Right hindlimb (tissue), 1 donor: Measurements from ENCODE around the gene CREBBP.
"Not testable (repeated sequence)": the region's sequence is repeated elsewhere in the genome, so short reads cannot be mapped to it uniquely, and the experiment has no call there.

Experiments
- DNase-seq: peaks from one replicate; pipeline ENCODE4 v3.0.0-alpha.2; 2018

Gene CREBBP

DNA sequence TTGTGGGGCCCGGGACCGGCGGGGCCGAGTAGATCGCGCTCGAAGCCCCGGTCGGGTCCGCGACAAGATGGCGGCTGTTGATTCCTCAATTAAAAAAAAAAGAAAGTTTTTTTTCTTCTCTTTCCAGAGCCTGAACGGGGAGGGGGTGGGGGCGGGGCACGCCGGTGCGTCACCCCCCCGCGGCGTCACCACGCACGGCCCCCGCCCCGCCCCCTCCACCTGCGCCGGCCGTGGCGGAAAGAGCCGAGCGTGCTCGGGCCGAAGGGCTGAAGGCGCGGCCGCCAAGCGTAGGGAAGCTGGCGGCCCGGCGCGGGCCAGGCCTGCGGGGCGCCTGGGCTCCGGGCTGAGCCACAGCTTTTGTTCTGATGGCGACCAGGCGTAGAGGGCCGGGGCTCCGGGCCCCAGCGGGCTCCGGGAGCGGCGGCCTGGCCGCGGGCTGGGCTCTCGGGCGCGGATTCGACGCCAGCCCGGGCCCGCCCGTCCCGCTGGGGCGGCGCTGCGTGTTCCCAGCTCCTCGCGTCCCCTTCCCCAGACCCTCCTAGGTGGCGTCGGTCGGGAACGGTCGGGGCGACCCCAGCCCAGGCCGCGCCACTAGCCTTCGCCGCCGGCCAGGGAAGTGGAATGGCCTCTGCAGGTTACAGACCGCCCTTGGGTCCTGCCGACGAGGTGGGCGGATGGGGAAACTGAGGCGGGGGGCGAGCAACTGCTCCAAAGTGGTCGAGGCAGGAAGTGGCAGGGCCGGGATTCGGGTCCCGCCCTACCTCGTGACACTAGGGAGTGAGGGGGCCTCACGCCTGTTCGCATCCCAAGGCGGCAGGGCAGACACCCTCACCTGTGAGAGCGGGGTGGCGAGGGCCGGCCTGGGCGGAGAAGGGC lies at the start of gene CREBBP:
Gene CREBBP, minus strand, starts transcription at position 91 of the 876 bp plus-strand sequence. CDS start 797 bp downstream, outside the sequence.
- DNase-seq: peak; percentile 93

GRCh38 chr16:3927147-3927546 lies 46.6 kb upstream of the CREBBP start:
- DNase-seq: not testable (repeated sequence)

GRCh38 chr16:3924763-3925162 lies 44.2 kb upstream of the CREBBP start:
- DNase-seq: no peak

DNA sequence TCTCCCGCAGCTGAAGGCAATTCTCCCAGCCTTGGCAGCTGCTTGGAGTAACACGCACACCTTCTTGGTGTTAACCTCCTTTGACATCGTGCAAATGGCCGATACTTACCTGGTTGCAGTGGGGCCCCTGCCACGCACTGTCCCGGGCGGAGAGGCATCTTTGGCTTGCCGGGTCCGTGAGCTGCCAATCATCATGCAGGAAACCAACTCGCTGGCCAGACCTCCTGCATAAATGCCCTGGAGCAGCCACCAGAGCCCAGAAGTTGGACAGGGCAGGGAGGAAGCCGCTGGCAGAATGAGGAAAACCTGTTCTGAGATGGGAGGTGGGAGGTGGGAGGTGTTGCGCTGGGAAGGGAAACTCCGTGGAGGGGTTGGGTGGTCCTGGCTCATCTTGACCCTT lies 41.7 kb upstream of the CREBBP start:
- DNase-seq: no peak

- no peak for DNase-seq
Measured at GRCh38 chr16:3920206-3920605, 39.7 kb upstream of the CREBBP start.

- DNase-seq: no peak
Measured at GRCh38 chr16:3919413-3919812, 38.9 kb upstream of the CREBBP start.

GRCh38 chr16:3915426-3916260 lies 35.1 kb upstream of the CREBBP start:
- DNase-seq: no peak

- no peak for DNase-seq
Measured at GRCh38 chr16:3912897-3913296, 32.4 kb upstream of the CREBBP start.

DNA sequence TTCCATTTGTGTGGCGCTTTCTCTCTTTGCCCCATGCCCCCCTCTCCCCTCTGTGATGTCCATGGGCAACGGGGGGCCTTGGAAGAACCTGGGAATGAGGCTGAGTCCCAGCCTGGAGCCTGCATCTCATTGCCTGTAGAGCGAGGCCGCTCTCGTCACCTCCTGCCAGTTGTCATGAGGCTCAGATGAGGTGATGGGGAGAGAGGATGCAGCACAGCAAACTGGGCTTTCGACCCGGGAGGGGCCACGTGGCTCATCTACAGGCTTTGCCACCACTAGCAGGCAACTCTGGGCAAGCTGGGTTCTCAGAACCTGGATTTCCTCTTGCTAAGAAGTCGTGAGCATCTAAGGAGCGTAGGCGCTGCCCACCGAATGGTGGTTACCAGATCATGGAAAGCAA lies 31.9 kb upstream of the CREBBP start:
- DNase-seq: no peak

DNA sequence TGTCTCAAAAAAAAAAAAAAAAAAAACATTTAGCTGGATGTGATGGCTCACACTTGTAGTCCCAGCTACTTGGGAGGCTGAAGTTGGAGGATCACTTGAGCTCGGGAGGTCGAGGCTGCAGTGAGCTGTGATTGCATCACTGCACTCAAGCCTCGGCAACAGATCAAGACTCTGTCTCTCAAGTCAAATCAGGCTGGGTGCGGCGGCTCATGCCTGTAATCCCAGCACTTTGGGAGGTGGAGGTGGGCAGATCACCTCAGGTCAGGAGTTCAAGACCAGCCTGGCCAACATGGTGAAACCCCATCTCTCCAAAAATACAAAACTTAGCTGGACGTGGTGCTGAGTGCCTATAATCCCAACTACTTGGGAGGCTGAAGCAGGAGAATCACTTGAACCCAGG lies 31.2 kb upstream of the CREBBP start:
- DNase-seq: not testable (repeated sequence)

GRCh38 chr16:3909791-3910583 lies 29.5 kb upstream of the CREBBP start:
- DNase-seq: no peak

GRCh38 chr16:3908951-3909437 lies 28.5 kb upstream of the CREBBP start:
- no peak for DNase-seq

DNA sequence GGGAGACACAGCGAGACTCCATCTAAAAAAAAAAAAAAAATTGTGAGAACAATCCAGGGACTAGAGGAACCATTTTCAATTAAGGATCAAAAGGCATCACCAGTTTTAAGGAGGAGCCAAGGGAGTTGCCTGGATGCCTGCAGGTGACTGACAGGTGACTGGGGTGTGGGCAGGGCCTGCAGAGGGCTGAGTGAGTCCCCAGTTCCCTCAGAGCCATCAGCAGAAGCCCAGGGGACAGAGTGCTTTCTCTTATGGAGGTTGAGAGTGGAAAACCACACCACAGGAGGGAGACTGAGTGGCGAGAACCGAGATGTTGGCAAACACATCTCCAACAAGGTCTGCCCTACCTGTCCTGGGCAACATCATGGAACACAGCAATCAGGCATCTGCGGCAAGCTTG lies 27.1 kb upstream of the CREBBP start:
- DNase-seq: no peak

- DNase-seq: no peak
Measured at GRCh38 chr16:3906363-3906762, 25.9 kb upstream of the CREBBP start.

DNA sequence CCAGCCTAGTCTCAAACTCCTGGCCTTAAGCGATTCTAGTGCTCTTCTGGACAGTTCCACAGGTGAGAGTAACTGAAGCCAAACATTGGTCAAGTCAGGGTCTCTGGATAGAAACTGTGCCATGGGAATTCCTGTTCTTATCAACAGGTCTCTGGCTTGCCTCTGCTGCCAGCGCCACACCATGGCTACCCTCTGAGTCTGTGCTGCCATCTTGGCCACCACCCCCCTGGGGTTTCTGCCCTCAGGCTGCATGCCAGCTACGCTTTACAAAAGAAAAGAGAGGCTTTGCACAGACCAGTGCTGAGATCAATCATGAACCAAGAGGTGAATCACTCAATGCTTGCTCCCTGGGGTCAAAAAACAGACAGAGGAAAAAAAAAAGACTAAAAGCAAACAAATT lies 24.4 kb upstream of the CREBBP start:
- no peak for DNase-seq

DNA sequence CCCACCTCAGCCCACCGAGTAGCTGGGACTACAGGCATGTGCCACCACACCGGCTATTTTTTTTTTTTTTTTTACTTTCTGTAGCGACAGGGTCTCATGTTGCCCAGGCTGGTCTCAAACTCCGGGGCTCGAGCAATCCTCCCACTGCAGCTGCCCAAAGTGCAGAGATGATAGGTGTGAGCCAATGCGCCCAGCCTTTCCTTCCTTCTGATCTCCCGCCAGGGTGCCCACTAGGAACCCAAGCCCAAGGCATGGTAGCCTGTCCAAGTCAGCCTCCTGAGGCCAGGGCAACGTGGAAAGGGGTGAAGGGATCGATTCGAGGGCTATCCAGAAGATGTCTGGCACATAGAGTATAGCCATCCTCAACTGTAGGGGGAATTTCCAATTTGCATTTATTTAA lies 9.6 kb upstream of the CREBBP start:
- DNase-seq: no peak

DNA sequence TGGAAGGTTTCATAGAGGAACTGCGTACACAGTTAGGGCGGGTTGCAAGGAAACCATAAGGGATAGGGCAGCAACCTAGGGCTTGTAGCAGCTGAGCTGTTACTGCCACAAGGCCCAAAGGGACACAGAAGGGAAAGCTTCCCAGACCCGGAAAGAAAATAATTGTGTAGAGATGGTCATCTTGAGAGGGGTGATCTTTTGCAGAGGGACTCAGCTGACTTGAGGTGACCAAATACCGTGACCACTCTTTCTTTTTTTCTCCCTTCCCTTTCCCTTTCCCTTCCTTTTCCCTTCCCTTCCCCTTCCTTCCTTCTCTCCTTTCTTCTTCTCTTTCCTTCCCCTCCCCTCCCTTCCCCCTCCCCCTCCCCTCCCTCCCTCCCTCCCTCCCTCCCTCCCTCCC lies 8.5 kb upstream of the CREBBP start:
- no peak for DNase-seq

GRCh38 chr16:3885999-3886398 lies 5.5 kb upstream of the CREBBP start:
- not testable (repeated sequence) for DNase-seq

- no peak for DNase-seq
Measured at GRCh38 chr16:3884398-3884797, 3.9 kb upstream of the CREBBP start.

DNA sequence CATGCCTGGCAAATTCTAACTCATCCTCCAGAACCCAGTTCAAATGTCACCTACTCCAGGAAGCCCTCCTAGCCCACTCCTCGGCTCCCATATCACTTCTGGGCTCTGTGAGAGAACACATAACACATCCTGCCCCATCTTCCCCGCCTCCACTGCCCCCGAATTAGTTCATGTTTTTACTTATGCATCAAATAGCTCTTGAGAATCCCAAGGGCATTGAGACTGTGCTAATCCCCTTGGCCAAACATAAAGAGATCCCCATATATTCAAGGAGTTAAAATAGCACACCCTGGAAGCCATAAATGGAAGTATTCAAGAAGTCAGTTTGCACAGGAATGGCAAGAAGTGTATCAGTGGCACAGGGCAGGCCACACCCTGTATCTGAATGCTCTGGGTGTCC lies 2.0 kb upstream of the CREBBP start:
- DNase-seq: no peak

- no peak for DNase-seq
Measured at GRCh38 chr16:3881499-3881990, 1.0 kb upstream of the CREBBP start.

GRCh38 chr16:3879887-3880564 lies 487 bp downstream of the CREBBP start:
- peak; percentile 83 for DNase-seq
